HG03064 (cell line): Measurements from ENCODE around the gene FAM89A.

Experiments used
- ATAC-seq: cut with Tn5 transposase; IDR thresholded peaks from one replicate; pipeline ENCODE4 v1.9.1; 2021; ENCODE audit warnings: low read depth; ENCODE audit not compliant: unreplicated experiment

FAM89A gene

DNA sequence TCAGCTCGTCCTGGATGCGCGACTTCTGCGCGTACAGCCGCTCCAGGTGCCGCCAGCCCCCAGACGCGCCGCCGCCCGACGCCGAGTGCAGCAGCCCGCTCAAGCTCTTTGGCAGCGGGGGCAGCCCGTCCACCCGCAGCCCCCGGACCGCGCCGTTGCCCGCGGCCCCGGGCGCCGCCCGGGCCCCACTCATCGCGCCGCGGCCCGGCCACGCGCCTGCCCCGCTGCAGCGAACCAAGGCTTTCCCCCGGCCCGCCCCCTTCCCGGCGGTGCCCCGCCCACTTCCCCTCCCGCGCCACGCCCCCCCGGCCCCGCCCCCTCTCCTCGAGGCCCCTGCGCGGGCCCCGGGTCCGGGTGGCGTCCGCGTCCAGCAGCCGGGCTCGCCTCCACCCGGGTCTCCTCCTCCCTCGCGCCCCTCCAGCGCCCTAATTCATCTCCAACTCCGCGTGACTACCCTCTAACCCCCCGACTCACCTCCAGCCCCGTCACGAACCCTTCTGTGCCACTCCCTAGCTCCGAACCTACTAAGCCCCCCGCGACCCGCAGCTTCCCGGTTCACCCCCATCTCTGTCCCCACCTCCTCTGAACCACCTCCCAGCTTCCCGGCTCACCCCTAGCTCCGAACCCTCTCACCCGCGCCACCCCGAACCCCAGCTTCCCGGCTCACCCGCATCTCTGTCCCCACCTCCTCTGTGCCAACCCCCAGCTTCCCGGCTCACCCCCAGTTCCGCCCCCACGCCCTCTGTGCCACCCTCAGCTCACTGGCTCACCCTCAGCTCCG lies at the start of gene FAM89A:
FAM89A (minus strand) TSS at position 236 of the 781 bp plus-strand sequence; CDS start at position 193, 43 bp downstream.
- no peak for ATAC-seq

DNA sequence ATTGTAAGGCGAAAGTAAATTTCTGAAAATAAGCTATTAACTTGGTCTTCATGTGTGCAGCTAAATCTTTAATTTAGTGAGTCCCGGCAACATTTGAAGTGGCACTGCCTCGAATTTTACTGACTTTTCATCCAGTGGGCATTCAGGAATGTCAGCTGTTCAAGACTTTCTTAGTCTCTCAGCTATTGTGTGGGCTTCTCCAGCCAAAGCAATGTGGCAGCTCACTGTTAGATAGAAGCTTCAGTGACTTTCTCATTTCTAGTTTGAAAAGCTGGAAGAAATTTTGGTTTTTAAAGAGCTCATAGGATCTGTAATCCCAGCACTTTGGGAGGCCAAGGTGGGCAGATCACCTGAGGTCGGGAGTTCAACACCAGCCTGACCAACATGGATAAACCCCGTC lies 44.3 kb upstream of the FAM89A start:
- no peak for ATAC-seq

DNA sequence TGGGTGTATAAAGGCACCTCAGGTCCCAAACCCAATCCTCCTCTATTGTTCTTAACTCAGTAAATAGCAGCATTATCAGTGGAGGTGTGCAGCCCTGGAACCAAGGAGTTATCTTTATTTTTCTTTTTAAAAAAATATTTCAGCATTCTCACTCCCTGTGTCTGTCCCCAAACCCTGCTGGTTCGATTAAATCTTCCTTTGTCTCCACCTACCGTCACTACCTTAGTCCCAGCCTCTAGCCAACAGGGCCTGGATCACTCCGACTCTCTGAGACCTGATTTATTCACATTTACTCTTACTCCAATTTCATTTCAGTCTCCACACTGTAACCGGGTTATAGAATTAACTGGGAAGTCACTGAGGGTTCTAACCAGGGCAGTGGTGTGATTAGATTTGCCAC lies 39.1 kb upstream of the FAM89A start:
- no peak for ATAC-seq

DNA sequence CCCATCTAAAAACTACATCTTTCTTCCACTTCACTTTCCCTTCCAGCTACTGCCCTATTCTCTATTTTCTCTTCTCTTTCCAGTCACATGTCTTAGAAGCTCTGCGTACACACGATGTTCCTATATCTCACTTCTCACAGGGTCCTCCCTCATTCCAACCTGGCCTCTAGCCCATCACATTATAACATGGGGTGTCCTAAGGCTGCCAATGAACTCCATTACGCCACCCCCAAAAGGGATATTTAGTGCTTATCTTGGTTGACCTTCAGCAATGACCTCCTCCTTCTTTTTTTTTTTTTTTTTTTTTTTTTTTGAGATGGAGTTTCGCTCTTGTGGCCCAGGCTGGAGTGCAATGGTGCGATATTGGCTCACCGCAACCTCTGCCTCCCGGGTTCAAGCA lies 38.2 kb upstream of the FAM89A start:
- ATAC-seq: no peak

DNA sequence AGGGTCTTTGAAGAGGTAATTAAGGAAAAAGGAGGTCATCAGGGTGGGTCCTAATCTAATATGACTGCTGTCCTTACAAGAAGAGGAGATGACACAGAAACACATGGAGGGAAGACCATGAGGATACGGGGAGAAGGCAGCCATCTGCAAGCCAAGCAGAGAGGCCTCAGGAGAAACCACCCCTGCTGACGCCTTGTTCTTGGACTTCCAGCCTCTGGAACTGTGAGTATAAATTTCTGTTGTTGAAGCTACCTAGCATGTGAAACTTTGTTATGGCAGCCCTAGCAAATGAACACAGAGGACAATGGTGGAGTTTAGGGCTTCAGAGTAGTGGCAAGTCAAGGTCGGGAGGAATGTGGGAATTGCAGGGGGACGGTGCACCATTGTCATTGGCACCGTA lies 36.7 kb upstream of the FAM89A start:
- ATAC-seq: no peak

DNA sequence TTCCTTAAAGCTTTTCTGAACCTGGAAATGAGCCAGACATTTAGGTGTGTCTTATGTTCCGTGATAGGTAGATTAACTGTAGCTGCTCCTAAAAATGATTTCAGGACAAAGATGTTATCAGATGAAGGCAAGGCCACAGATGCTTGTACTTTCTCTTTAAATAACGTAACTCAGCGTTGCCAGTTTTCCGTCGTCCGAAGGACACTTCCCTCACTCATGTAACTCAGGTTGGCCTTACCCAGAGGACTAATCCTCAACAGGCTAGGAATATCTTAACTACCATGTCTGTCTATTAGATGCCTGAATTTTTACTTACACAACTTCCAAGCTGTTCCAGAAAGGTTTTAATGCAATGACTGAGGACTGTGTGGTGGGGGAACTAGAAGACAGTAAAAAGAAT lies 35.4 kb upstream of the FAM89A start:
- no peak for ATAC-seq

DNA sequence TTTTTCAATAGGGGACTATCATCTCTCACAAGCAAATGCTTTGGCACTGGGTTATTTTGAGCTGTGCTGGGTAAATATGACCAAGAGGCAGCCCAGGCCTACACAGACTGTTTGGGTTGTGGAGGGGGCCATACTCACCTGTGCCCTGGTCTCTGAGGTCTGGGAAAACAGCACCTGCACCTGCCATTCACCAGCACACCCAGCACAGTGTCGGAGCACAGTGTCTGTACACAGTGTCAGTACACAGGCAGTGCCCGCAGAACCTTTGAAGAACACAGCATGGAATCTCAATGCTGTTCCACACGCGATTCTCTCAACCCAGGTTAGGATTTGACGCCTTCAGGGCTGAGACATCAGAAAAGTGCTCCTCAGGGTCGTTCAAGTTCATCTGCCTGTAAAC lies 35.0 kb upstream of the FAM89A start:
- ATAC-seq: no peak

DNA sequence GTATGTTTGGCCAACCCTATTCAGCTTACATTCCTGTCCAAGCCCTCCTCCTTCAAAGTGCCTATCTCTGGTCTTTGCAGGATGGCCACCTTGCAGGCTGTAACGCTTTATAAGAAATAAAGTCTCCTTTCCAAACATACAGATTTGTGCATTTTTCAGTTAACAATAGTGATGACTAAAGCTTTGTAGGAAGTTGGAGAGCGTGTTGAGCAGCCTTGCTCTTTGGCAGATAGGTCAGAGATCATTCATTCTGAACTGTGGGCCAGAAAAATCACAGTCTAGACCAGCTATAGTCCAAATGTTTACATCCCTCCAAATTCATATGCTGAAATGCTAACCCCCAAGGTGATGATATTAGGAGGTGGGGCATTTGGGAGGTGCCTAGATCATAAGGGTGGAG lies 34.0 kb upstream of the FAM89A start:
- ATAC-seq: no peak

DNA sequence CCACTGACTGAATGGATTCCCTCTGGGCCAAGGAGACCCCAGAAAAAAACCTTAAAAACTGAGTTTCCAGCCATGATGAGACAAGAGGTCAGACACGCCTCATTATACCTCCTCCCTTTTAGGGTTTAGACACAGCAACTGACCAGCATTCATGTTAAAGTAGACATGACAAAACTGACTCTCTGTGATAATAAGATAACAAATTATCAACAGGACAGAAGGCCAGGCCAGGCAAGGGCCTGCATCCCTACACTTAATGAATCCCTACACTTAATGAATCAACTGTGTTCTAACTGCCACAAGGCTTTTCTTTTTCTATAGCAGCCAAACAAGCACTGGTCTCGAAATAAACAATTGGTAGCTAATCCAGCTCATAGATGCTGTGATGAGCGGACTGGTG lies 33.3 kb upstream of the FAM89A start:
- ATAC-seq: no peak

DNA sequence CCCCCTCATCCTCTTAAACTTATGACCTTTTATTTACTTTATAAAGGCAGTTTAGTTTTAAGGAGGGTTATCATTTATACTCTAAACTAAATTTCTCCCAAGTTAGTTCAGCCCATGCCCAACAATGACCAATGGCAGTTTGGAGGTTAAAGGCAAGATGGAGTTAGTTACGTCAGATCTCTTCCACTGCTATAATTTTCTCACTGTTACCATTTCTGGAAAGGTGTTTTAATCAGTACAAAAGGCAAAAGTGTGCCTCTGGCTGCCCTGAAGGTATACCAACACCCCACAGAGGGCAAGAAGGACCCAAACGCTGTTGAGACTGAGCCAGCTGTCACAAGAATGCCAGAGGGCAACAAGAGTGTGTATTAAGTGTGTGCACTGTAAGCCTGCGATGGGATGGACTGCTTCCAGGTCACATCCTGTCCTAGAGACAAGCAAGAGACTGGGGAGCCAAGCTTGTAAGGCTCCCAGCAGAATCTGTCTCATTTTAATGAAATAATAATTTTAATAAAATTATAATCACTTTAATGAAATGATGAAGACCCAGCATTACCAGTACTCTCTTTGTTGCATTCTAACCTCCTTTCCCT lies 32.5 kb upstream of the FAM89A start:
- ATAC-seq: no peak

DNA sequence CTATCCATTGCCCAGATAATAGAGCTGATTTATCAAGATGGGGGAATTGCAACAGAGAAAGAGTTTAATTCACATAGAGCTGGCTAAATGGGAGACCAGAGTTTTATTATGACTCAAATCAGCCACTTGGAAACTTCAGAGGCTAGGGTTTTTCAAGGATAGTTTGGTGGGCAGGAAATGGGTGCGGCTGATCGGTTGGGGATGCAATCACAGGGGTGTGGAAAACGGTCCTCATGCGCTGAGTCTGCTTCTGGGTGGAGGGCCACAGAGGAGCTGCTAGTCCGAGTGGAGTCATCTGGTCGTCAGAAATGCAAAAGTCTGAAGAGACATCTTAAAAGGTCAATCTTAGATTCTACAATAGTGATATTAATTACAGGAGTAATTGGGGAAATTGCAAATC lies 32.0 kb upstream of the FAM89A start:
- no peak for ATAC-seq

DNA sequence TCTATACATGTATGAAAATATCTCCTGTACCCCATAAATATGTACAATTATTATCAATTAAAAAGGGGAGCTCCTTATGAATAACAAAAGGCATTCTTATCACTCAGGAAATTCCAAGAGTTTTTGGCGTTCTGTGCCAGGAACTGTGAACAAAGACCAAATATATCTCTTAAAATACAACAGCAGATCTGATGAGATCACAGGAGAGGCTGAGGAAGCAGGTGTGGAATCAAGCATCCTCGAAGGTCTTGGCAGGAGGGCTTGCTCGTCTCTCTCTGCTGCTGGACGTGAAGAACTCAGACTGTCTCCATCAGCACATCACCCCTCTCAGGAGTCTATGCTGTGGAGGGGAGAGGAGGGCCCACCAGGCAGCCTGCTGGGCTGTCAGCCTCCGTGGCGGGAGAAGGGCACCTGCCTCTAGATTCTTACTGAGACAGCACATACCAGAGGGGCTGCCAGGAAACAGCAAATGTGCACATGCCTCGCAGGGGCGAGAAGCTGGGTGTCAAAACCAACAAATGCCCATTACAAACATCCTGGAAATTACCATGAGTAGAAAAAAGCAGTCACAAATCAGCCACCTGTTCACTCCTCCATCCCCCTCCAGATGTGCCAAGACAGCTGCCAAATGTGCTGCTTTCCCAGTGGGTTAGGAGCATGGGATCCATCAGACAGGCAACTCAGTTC lies 30.8 kb upstream of the FAM89A start:
- ATAC-seq: no peak

DNA sequence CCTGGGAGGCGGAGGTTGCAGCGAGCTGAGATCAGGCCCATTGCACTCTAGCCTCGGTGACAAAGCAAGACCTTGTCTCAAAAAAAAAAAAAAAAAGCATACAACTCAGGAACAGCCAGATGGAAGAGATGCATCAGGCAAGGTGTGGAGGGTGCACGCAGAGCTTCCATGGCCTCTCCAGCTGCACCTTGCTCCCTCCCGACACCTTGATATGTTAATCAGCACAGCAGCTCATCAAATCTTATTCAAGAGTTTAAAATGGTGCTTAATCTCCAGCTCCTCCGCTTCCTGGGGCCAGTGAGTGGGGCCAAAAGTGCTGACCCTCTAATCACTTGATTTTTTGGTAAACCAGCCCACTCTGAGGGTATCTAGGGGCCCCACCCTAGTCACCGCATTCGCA lies 29.3 kb upstream of the FAM89A start:
- no peak for ATAC-seq

DNA sequence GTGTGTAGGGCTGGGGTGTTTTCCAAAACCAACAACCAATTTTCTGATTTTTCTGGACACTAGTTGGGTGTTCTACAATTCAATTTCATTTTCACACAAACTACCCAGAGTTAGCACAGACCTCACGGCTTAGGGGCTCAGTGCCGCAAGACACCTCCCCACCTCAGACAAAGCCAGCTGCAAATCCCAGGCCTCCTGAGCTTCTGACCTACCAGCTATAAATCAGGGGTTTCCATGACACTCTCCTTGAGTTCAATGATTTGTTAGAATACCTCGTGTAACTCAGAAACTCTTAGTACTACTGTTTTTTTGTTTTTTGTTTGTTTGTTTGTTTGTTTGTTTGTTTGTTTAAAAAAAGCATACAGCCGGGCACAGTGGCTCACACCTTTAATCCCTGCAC lies 28.7 kb upstream of the FAM89A start:
- ATAC-seq: no peak

DNA sequence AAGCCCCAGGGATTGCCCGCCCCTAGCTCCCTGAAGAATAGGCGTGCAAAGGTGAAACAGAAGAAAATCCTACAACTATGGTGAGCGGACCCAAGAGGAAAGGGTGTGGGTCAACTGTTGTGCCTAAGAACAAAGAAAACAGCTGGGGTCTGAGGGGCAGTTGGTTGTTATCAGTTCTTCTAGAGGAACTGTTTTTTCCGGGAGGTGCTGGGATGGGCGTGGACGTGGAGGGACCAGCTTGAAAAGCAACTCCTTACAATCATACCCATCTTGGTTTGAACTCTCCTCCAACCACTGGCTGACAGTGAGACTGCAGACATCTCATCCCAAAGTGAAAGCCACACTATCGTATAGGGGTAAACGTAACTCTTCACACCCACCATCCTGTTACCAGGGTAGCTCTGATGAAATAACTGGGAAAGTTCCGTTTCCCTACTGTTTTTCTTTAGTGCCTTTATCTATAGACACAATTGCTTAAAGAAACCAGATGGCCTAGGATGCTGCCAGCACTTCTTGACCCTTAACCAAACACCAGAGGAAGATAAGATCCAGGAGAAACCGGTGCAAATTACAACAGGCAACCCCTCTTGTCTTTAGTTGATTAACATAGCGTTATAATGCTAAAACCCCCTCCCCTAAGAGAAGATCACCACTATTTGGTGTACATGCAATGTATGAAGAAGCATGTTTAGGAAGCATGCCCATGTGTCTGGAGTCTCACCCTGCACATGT lies 25.6 kb upstream of the FAM89A start:
- no peak for ATAC-seq

DNA sequence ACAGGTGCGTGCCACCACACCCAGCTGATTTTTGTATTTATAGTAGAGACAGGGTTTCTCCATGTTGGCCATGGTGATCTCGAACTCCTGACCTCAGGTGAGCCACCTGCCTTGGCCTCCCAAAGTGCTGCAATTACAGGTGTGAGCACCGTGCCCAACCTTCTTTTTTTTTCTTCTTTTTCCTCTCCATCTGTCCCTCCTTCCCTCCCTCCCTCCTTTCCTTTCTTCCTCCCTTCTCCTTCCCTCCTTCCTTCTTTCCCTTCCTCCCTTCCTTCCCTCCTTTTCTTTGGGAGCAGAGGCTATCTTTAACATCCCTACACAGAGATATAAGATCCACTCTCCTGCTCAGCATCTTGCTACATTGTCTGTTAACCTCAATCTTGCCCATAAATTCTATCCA lies 24.4 kb upstream of the FAM89A start:
- no peak for ATAC-seq

DNA sequence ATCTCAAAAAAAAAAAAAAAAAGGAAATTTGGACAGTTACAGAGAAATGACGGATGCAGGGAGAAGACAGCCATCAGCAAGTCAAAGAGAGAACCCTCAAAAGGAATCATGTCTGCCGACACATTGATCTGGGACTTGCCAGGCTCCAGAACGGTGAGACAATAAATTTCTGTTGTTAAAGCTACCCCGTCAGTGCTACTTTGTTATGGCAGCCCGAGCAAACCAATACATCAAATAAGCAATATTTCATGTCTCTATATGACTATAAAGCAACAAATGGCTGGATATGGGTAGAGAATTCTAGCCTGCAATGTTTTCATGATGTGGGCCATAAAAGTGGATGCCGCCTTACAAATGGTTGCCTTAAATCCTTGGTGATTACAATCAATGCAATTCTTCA lies 23.3 kb upstream of the FAM89A start:
- ATAC-seq: no peak

DNA sequence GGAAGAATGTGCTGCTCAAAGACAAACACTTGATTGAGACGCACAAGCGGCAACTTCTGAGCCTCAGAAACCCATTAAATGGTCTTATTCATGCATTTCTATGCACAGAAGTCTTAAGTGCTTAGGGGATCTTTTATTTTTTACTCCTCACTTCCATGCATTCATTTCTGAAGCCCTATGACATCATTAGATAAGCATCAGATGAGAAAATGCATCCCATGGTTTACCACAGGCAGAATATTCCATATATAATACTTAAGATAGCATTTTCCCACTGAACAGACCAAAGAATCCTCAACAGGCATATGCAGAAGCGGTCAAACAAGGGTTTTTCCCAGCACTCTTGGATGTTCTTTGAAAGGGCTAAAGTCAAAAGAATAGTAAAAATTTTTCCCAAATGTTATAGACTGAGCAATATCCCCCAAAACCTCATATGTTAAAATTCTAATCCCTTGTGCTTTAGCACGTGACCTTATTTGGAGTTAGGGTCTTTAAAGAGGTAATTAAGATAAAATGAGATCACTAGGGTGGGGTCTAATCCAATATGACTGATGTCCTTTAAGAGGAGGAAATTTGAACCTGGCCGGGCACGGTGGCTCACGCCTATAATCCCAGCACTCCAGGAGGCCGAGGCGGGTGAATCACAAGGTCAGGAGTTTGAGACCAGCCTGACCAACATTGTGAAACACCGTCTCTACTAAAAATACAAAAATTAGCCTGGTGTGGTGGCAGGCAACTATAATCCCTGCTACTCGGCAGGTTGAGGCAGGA lies 22.6 kb upstream of the FAM89A start:
- ATAC-seq: no peak

DNA sequence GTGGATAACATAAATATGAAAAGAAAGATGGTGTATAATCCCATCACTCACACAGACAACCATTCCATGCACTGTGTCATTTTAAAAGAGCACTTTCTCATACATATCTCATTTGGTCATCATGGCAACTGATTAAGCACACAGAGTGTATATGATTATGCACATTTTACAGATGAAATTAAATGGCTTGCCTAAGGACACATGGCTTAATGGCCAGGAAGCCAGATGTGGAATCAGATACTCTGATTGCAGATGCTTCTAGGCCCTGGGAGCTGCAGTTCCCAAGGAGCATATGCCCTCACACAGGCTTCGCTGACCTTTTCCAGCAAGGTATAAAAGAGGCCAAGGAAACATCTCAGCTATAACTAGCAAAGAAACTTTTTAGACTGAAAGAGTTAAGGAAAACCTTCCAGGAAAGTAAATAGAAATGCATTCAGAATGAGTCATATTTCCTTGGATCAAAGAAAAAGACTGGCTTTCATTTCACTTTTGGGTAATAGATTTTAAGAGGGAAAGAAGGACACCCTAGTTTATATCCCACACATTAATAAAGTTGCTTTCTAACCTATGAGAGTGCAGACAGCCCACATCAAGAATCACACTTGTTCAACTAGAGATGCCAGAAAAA lies 19.6 kb upstream of the FAM89A start:
- ATAC-seq: no peak
